ENCODE data around the gene TMPRSS11E.
"Not testable (repeated sequence)": the region's sequence is repeated elsewhere in the genome, so short reads cannot be mapped to it uniquely, and the experiment has no call there.

Gene TMPRSS11E

GRCh38 chr4:68447201-68447600 lies at the start of gene TMPRSS11E:
Gene TMPRSS11E, plus strand, starts transcription at chr4:68447463. Its CDS starts 50 bp downstream, at chr4:68447513.
- FAIRE-seq: no peak

- FAIRE-seq: no peak
Measured at GRCh38 chr4:68399306-68399705, 48.0 kb upstream of the TMPRSS11E start.

- FAIRE-seq: no peak
Measured at GRCh38 chr4:68401231-68401630, 46.0 kb upstream of the TMPRSS11E start.

GRCh38 chr4:68404153-68404552 lies 43.1 kb upstream of the TMPRSS11E start:
- no peak for FAIRE-seq

GRCh38 chr4:68405718-68406478 lies 41.4 kb upstream of the TMPRSS11E start:
- FAIRE-seq: not testable (repeated sequence)

GRCh38 chr4:68406479-68406859 lies 40.8 kb upstream of the TMPRSS11E start:
- FAIRE-seq: no peak

GRCh38 chr4:68407015-68407867 lies 40.0 kb upstream of the TMPRSS11E start:
- not testable (repeated sequence) for FAIRE-seq

GRCh38 chr4:68407868-68408190 lies 39.4 kb upstream of the TMPRSS11E start:
- no peak for FAIRE-seq

- no peak for FAIRE-seq
Measured at GRCh38 chr4:68410149-68410548, 37.1 kb upstream of the TMPRSS11E start.

- FAIRE-seq: no peak
Measured at GRCh38 chr4:68410643-68411042, 36.6 kb upstream of the TMPRSS11E start.

GRCh38 chr4:68412031-68412430 lies 35.2 kb upstream of the TMPRSS11E start:
- not testable (repeated sequence) for FAIRE-seq

- no peak for FAIRE-seq
Measured at GRCh38 chr4:68416591-68416990, 30.7 kb upstream of the TMPRSS11E start.

GRCh38 chr4:68426516-68426915 lies 20.7 kb upstream of the TMPRSS11E start:
- FAIRE-seq: peak; percentile 55

- FAIRE-seq: no peak
Measured at GRCh38 chr4:68430337-68430736, 16.9 kb upstream of the TMPRSS11E start.

- FAIRE-seq: no peak
Measured at GRCh38 chr4:68432320-68432719, 14.9 kb upstream of the TMPRSS11E start.

- no peak for FAIRE-seq
Measured at GRCh38 chr4:68433582-68433981, 13.7 kb upstream of the TMPRSS11E start.

- no peak for FAIRE-seq
Measured at GRCh38 chr4:68434277-68434676, 13.0 kb upstream of the TMPRSS11E start.

GRCh38 chr4:68434836-68435235 lies 12.4 kb upstream of the TMPRSS11E start:
- FAIRE-seq: no peak

GRCh38 chr4:68445111-68445510 lies 2.2 kb upstream of the TMPRSS11E start:
- no peak for FAIRE-seq

GRCh38 chr4:68451246-68452211 lies 4.3 kb downstream of the TMPRSS11E start:
- FAIRE-seq: no peak

GRCh38 chr4:68460085-68460484 lies 12.8 kb downstream of the TMPRSS11E start:
- no peak for FAIRE-seq

- no peak for FAIRE-seq
Measured at GRCh38 chr4:68461790-68462189, 14.5 kb downstream of the TMPRSS11E start.

GRCh38 chr4:68462691-68463090 lies 15.4 kb downstream of the TMPRSS11E start:
- no peak for FAIRE-seq
